Cardiac muscle cell (in vitro differentiated cells and primary cell): ENCODE results near the gene HMCN1. TPM values are rescaled to one million over a fixed set of nuclear protein-coding genes. Genes with fewer than 3 reads are reported as not detected.

ENCODE experiments used
- DNase-seq, 2 donors: peaks; one replicate each; pipeline versions ENCODE4 v3.0.0 to v3.0.0-alpha.2; 2010 to 2017; ENCODE audit warnings: low read depth in 1 of 2, low spot score in 1 of 2
- H3K27ac ChIP-seq: fragments of 200-600 bp; sonication (generic); 2 replicates; pipeline ENCODE4 v1.5.1; 2016
- H3K27me3 ChIP-seq: fragments of 200-600 bp; sonication (generic); 2 replicates; pipeline ENCODE4 v1.6.0; 2016; ENCODE audit warnings: control low read depth
- H3K36me3 ChIP-seq: fragments of 200-600 bp; sonication (generic); 2 replicates; pipeline ENCODE4 v1.5.1; 2016; ENCODE audit warnings: control low read depth
- H3K4me1 ChIP-seq: fragments of 200-600 bp; sonication (generic); 2 replicates; pipeline ENCODE4 v1.8.1; 2017; ENCODE audit warnings: low read depth, mild to moderate bottlenecking, mixed run types
- H3K4me3 ChIP-seq: fragments of 200-600 bp; sonication (generic); 2 replicates; pipeline ENCODE4 v1.5.1; 2016; ENCODE audit warnings: mild to moderate bottlenecking
- H3K9me3 ChIP-seq: fragments of 200-600 bp; sonication (generic); 2 replicates; pipeline ENCODE4 v1.5.1; 2017; ENCODE audit warnings: low read depth, mild to moderate bottlenecking, control low read depth
- CTCF ChIP-seq: IDR thresholded peaks from 2 replicates; pipeline ENCODE4 v1.5.1; 2012; ENCODE audit warnings: low read depth, mild to moderate bottlenecking, low read length
- polyA plus RNA-seq: library from polyadenylated mRNA; unstranded; fragments of >200 nt; fragmentation: Nextera tagmentation; extraction: Ambion mirVana; gene quantifications from 2 replicates; pipeline ENCODE4 v1.2.1, GENCODE V29; 2016
- total RNA-seq: library from RNA; depleted of rRNA; stranded (reverse); fragments of >200 nt; gene quantifications from 2 replicates; pipeline ENCODE4 v1.2.3, GENCODE V29; 2016

Gene HMCN1
- total and polyA plus RNA-seq, 2 experiments from 2014 or later: 4.9 to 28.5 TPM

DNA sequence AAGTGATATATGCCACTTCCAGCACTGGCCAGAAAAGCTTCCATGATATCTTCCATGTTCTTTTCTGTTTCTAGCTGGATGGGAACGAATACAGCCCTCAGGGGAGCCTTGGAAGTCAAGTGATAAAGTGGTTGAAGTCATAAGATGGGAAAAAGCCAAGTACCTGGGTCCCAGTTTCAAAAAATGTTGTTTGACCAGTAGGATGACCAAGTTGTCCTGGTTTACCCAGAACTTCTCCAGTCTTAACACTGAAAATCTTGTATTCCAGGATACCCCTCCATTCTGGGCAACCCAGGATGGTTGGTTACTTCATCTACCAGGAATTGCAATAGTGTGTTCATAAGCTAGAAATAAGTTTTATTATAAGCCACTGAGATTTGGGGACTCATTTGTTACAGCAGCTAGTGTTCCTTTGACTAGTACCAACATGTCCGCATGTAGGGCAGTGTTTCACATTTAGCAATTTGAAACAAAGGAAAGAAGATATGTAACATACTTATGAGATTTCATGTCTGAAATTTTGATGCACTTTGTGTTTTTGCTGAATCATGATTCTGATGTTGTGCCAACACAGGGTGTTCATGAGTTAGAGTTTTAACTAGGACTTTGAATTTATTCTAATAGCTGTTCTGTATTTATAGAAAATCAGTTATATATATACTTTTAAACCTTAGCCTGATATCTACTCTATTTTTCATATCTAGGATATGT is 500.9 kb downstream of the HMCN1 start:
- no peak overlapping the region for H3K4me3 ChIP-seq
- H3K36me3 ChIP-seq: no peaks in the 10 kb centered on the region
- TF ChIP-seq CTCF: no peak
- no peaks in the 10 kb centered on the region for H3K9me3 ChIP-seq
- no peaks in the 10 kb centered on the region for H3K27me3 ChIP-seq
- no peak for DNase-seq
- no peak overlapping the region for H3K27ac ChIP-seq
- no peaks in the 10 kb centered on the region for H3K4me1 ChIP-seq

DNA sequence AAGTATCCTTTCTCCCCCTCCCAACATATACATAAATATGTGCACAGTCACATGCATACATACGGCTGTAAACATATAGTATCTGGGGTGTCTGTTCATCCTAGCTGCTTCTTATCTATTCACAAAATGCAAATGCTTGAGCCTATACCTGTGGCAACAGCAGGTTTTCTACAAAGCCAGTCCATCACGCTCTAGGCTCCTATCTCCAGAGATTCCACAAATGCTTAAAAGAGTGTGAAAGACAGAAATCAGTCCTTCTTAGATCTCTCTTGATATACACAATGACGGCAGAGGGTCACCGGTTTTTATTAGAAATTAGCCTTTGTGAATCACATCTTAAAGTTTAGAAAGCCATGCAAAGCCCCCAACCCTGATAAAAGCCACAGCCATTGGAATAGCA is 501.5 kb downstream of the HMCN1 start:
- no peak overlapping the region for H3K4me3 ChIP-seq
- no peak for TF ChIP-seq CTCF
- H3K27me3 ChIP-seq: no peaks in the 10 kb centered on the region
- H3K36me3 ChIP-seq: no peaks in the 10 kb centered on the region
- H3K4me1 ChIP-seq: no peaks in the 10 kb centered on the region
- DNase-seq: no peak
- H3K9me3 ChIP-seq: no peaks in the 10 kb centered on the region
- H3K27ac ChIP-seq: no peak overlapping the region

- H3K27me3 ChIP-seq: no peaks in the 10 kb centered on the region
- H3K4me1 ChIP-seq: no peaks in the 10 kb centered on the region
- DNase-seq: peak in 1 of 2 donors; percentile 79
- no peaks in the 10 kb centered on the region for H3K9me3 ChIP-seq
- TF ChIP-seq CTCF: no peak
- H3K27ac ChIP-seq: no peak overlapping the region
- no peak overlapping the region for H3K4me3 ChIP-seq
- H3K36me3 ChIP-seq: no peaks in the 10 kb centered on the region
Observed at GRCh38 chr1:186236921-186237320, 502.7 kb downstream of the HMCN1 start.

DNA sequence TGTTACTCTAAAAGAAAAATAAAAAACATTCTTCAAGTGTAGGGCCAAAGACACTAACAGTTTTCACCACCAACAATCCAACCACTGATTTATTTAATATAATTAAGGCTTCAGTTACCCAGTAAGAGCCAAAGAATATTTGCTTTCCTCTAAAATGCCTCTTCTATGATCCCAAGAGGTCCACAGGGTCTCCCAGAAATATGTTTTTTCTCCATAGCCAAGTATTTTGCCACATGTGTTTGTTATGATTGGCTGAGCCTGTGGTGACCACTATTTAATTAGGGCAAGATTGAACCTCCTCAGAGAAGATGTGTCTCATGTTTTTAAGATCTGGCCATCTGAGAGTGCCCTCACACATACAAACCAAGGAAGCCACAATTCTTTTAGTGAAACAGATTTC is 505.0 kb downstream of the HMCN1 start:
- no peak for TF ChIP-seq CTCF
- Histone ChIP-seq H3K27ac (no peak overlapping the region), H3K36me3 (no peaks in the 10 kb centered on the region), H3K9me3 (no peaks in the 10 kb centered on the region), H3K27me3 (no peaks in the 10 kb centered on the region), H3K4me1 (no peaks in the 10 kb centered on the region), H3K4me3 (no peak overlapping the region)
- DNase-seq: no peak

- Histone ChIP-seq H3K36me3 (no peaks in the 10 kb centered on the region), H3K27me3 (no peaks in the 10 kb centered on the region), H3K4me3 (no peak overlapping the region), H3K4me1 (no peaks in the 10 kb centered on the region), H3K27ac (no peak overlapping the region), H3K9me3 (no peaks in the 10 kb centered on the region)
- DNase-seq: no peak
- TF ChIP-seq CTCF: no peak
Observed at GRCh38 chr1:186240436-186240835, 506.2 kb downstream of the HMCN1 start.
